Naive thymus-derived CD8-positive, alpha-beta T cell (primary cell): ENCODE measurements around the gene CCDC174. TPM values are rescaled to one million over a fixed set of nuclear protein-coding genes. Genes with fewer than 3 reads are reported as not detected.
"Not testable (repeated sequence)": the region's sequence is repeated elsewhere in the genome, so short reads cannot be mapped to it uniquely, and the experiment has no call there.

ENCODE experiments used
- ATAC-seq, 2 donors: fragments of 150-1000 bp; cut with Tn5 transposase in 1 of 2; sonication (Bioruptor Pico), chemical (Tn5 transposase) in 1 of 2; 1 replicate in 1 of 2; 2 replicates in 1 of 2; pipeline ENCODE4 v1.10.0; 2021; ENCODE audit warnings: mild to moderate bottlenecking in 2 of 2, moderate library complexity in 2 of 2
- POLR2A ChIA-PET: fragments of 350-600 bp; sonication (Branson Sonifier 250); formaldehyde crosslinking; loops from one replicate; lab custom pipeline; 2021; ENCODE audit warnings: antibody characterized with exemption; lab: Charles Lee
- DNase-seq, 10 donors: peaks; one replicate each; pipeline versions ENCODE4 v3.0.0 to v3.0.0-alpha.2; 2020 to 2022
- H3K27ac Mint-ChIP-seq, 10 donors: one replicate each; pipeline ENCODE4 v1.8.0; 2020 to 2022; ENCODE audit warnings: mild to moderate bottlenecking in 10 of 10, mixed read lengths in 10 of 10, moderate library complexity in 4 of 10, inconsistent platforms in 1 of 10
- H3K27me3 Mint-ChIP-seq, 5 donors: one replicate each; pipeline ENCODE4 v1.8.0; 2021 to 2022; ENCODE audit warnings: mixed read lengths in 5 of 5
- H3K36me3 Mint-ChIP-seq, 3 donors: one replicate each; pipeline ENCODE4 v1.8.0; 2020 to 2022; ENCODE audit warnings: mixed read lengths in 3 of 3, mild to moderate bottlenecking in 2 of 3, inconsistent platforms in 1 of 3
- H3K4me1 Mint-ChIP-seq, 4 donors: one replicate each; pipeline ENCODE4 v1.8.0; 2021 to 2022; ENCODE audit warnings: mixed read lengths in 4 of 4
- H3K4me3 Mint-ChIP-seq, 10 donors: one replicate each; pipeline ENCODE4 v1.8.0; 2020 to 2022; ENCODE audit warnings: mild to moderate bottlenecking in 10 of 10, mixed read lengths in 10 of 10, moderate library complexity in 6 of 10, inconsistent platforms in 1 of 10
- H3K9me3 Mint-ChIP-seq, 9 donors: one replicate each; pipeline ENCODE4 v1.8.0; 2020 to 2022; ENCODE audit warnings: mixed read lengths in 9 of 9, mild to moderate bottlenecking in 3 of 9, inconsistent platforms in 1 of 9, moderate library complexity in 1 of 9
- polyA plus RNA-seq, 3 donors: library from polyadenylated mRNA; unstranded; fragments of 300-500 nt; fragmentation: Illumina TruSeq; gene quantifications; one replicate each; pipeline ENCODE4 v1.2.3, GENCODE V29; 2021
- total RNA-seq, 8 experiments: library from RNA in 2 of 8; stranded (reverse) in 2 of 8; gene quantifications; one replicate each; pipeline ENCODE4 v1.2.3 and lab custom pipeline; 2021 to 2026

CCDC174 gene
- total and polyA plus RNA-seq, 5 experiments from 2014 or later = 16.6 to 47.1 (median 26.2) TPM

DNA sequence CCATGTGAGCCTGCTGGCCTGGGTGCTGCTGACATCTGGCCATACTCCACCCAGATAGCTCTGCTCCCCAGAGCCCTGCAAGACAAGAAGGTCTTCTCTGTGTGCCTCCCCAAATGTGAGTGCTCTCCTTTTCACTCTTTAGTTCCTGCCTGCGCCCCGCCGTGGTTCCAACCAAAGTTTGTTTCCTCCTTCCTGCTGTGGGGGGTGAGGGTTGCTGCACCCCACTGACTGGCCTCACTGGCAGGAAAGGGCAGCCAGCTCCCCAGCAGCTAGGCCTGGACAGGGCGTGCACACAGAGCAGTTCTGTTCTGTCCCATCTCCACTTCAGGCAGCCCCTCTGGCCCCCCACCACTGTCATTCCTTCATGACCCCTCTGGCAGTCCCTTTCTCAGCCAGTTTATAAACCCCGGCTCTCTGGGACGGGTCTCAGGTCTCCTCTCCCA lies 5.4 kb upstream of the CCDC174 start:
- peaks cover 11 to 27% (median 23%) of the 10 kb centered on the region in 4 donors for H3K4me1 Mint-ChIP-seq
- H3K27ac Mint-ChIP-seq = peak overlapping the region in 1 of 10 donors; percentile 75
- ATAC-seq = no peak
- DNase-seq = no peak
- POLR2A ChIA-PET = no interaction called here
- H3K36me3 Mint-ChIP-seq = no peaks in the 10 kb centered on the region
- peaks cover 0 to 6% (median 0%) of the 10 kb centered on the region in 5 donors for H3K27me3 Mint-ChIP-seq
- H3K9me3 Mint-ChIP-seq = peaks cover 0 to 3% (median 0%) of the 10 kb centered on the region in 9 donors
- H3K4me3 Mint-ChIP-seq = no peak overlapping the region

DNA sequence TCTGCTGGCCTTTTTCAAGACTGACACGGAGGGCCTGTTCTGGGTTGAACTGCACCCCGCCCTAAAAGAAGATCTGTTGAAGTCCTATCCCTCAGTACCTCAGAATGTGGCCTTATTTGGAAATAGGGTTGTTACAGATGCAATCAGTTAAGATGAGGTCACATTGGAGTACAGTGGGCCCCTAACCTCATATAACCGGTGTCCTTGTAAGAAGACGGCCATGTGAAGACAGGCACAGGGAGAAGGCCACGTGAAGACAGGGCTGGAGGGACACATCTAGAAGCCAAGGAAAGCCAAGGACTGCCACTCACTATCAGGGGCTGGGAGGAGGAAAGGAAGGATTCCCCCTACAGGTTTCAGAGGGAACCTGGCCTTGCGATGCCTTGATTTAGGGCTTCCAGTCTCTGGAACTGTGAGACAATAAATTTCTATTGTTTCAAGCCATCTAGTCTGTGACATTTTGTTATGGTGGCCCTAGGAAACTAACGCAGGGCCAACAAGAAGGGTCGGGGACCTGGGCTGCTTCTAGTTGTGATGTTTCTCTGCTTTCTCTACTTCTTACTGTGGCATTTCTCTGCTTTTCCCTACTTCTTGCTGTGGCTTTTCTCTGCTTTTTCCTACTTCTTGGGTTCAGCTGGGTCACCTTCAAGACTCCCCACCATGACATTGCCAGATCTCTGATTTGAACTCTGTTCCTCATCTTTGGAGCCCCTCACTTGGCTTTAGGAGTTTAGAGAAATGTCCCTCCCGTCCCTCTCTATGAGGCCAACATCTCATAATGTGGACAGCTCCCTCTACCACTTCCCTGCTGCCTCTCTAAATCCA lies 4.8 kb upstream of the CCDC174 start:
- Mint-ChIP-seq H3K4me1 (peaks cover 11 to 30% (median 27%) of the 10 kb centered on the region in 4 donors), H3K27ac (peak overlapping the region in 1 of 10 donors; percentile 19), H3K4me3 (no peak overlapping the region), H3K36me3 (no peaks in the 10 kb centered on the region), H3K9me3 (peaks cover 0 to 3% (median 0%) of the 10 kb centered on the region in 9 donors), H3K27me3 (peaks cover 0 to 6% (median 0%) of the 10 kb centered on the region in 5 donors)
- DNase-seq (no peak), ATAC-seq (no peak)
- POLR2A ChIA-PET = no interaction called here

DNA sequence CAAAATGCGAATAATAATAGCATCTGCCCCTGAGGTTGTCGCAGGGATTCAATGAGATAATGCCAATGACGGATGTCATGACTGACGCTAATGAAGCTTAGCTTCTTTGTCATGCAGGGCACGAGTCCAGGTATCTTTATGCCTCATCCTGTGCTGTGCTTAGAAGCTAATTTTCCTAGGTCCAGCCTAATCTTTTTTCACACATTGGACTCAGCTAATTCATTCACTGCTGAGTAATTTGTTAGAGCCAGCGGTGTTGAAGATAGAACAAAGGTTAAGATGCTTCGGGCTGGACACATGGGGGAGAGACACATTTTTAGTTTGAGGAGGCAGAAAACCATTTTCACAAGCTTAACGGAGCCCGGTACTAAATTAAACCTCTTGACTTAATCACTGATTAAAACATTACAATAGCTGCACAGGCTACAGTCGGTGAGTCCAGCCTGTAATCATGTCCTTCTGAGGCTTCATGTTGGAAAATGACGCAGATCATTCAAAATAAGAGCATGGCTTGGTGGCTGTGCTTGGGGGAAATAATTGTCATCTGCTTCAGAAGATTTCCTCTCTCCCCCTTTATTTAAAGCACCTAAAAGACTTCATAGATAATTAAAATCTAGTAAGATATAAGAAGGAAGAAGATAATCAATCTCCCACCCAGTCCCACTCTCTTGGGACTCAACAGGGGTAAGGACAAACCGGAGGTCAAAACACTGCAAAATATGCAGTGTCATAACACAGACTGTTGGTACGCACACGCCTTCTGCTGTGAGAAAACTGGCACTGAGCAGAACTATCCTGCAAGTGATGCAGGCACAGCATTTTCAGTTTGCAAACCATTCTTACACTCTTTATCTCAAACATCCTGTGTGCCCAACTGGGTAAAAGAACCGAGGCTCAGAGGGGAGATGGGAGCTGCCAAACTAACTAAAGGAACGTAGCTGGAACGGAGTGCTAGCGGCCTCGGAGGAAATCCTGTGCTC lies 3.3 kb upstream of the CCDC174 start:
- POLR2A ChIA-PET = interaction anchor here (0.6 to 1.6 kb wide), 2 partner anchors 25 to 273 kb away, joined by 3 to 4 read pairs; no protein-coding TSS in a partner anchor
- Mint-ChIP-seq H3K4me3 (peak overlapping the region in 2 of 10 donors; percentile 32 to 38), H3K27ac (peak overlapping the region in 4 of 10 donors; percentile 9 to 74 (median 17)), H3K4me1 (peaks cover 11 to 43% (median 39%) of the 10 kb centered on the region in 4 donors), H3K27me3 (peaks cover 0 to under 1% (median 0%) of the 10 kb centered on the region in 5 donors), H3K9me3 (peaks cover 0 to 3% (median 0%) of the 10 kb centered on the region in 9 donors), H3K36me3 (no peaks in the 10 kb centered on the region)
- DNase-seq (no peak), ATAC-seq (no peak)

DNA sequence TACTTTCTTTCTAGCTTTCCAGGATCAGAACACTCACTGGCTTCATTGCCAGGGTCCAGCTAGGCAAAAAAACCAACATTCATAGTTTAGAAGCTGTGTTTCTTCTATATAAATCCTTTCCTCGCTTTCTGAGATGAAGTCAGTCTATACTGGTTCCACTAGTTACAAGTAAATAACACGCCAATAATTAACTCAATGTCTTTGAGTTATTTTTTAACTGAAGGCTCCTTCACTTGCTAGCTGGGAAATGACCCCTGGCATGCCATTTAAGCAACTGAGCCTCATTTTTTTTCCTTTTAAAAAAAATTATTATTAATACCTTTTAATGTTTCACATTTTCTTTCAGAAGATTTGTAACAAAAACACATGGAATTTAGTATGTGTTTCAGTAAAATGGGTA lies 2.1 kb upstream of the CCDC174 start:
- ATAC-seq (no peak), DNase-seq (no peak)
- H3K4me1 Mint-ChIP-seq = peaks cover 16 to 54% (median 48%) of the 10 kb centered on the region in 4 donors
- no peaks in the 10 kb centered on the region for H3K27me3 Mint-ChIP-seq
- H3K27ac Mint-ChIP-seq = peak overlapping the region in 2 of 10 donors; percentile 34 to 37
- H3K9me3 Mint-ChIP-seq = peaks cover 0 to 3% (median 0%) of the 10 kb centered on the region in 9 donors
- H3K4me3 Mint-ChIP-seq = peak overlapping the region in 2 of 10 donors; percentile 59 to 97
- POLR2A ChIA-PET = interaction anchor here (1.6 kb wide), 1 partner anchor 272 kb away, joined by 3 read pairs; no protein-coding TSS in a partner anchor
- peaks cover 0 to 4% (median 0%) of the 10 kb centered on the region in 3 donors for H3K36me3 Mint-ChIP-seq

DNA sequence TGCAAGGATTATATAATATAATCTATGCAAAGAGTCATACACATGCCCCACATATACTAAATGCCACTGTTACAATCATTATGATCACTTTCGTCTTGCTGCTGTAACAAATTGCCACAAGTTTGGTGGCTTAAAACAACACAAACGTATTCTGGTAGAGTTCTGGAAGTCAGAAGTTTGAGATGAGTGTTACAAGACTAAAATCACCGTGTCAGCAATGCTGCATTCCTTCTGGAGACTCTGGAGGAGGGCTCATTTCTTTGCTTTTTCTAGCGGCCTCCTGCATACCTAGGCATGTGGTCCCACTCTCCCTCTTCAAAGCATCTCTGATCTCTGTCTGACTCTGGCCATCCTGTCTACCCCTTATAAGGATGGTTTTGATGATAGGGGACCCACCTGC lies 1.4 kb upstream of the CCDC174 start:
- POLR2A ChIA-PET = interaction anchor here (1.5 to 2.6 kb wide), 5 partner anchors 233 to 1986 kb away, joined by 4 to 16 read pairs (median 8); partner anchors contain the start of genes CHCHD4, RAF1, RPL32 and SLC6A6
- Mint-ChIP-seq H3K27ac (peak overlapping the region; percentile 95 to 100 (median 98)), H3K27me3 (no peaks in the 10 kb centered on the region), H3K36me3 (peaks cover 0 to 11% (median 3%) of the 10 kb centered on the region in 3 donors), H3K4me3 (peak overlapping the region; percentile 87 to 100 (median 94)), H3K4me1 (peaks cover 15 to 55% (median 50%) of the 10 kb centered on the region in 4 donors), H3K9me3 (peaks cover 0 to 3% (median 0%) of the 10 kb centered on the region in 9 donors)
- ATAC-seq (no peak), DNase-seq (no peak)

DNA sequence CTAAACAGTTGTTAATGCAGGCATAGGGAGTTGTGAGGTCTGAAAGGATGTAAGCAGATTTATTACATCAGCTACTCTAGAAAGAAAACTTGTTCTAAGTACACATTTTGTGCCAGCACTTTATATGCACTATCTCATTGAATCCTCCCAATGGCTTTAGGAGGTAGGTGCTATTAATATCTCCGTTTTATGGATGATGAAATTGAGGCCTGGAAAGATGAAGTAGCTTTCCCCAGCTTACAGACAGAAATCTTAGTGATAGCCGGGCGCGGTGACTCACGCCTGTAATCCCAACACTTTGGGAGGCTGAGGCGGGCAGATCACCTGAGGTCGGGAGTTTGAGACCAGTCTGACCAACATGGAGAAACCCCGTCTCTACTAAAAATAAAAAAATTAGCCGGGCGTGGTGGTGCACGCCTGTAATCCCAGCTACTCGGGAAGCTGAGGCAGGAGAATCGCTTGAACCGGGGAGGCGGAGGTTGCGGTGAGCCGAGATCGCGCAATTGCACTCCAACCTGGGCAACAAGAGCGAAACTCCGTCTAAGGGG lies 872 bp downstream of the CCDC174 start:
- H3K4me3 Mint-ChIP-seq = peak overlapping the region; percentile 87 to 100 (median 94)
- peaks cover 21 to 66% (median 63%) of the 10 kb centered on the region in 4 donors for H3K4me1 Mint-ChIP-seq
- H3K36me3 Mint-ChIP-seq = peaks cover 4 to 34% (median 9%) of the 10 kb centered on the region in 3 donors
- POLR2A ChIA-PET = interaction anchor here (0.9 to 3.5 kb wide), 16 partner anchors 8 to 1173 kb away, joined by 3 to 31 read pairs (median 7); partner anchors contain the start of genes CAPN7, CHCHD4, HDAC11 and LSM3
- DNase-seq, ATAC-seq, H3K27me3 Mint-ChIP-seq, H3K9me3 Mint-ChIP-seq: not testable (repeated sequence)
- peak overlapping the region; percentile 95 to 100 (median 98) for H3K27ac Mint-ChIP-seq

DNA sequence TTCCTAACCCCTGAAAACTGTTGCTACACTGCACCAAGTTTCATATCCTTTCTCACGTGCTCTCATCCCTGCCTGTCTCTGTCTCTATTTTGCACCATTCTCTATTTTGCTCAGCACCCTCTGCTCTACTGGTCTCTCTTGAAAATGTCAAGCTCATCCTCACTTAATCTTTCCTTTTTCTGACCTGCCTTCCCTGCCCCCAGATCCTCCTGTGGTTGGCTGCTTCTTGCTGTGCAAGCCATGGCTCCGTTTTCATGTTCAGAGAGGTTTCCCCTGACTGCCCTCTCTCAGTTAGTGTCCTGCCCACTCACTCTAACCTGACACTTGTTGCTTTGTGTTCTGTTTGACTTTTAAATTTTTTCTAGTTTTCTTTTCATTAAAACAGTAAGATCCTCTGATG lies 6.0 kb downstream of the CCDC174 start:
- H3K27me3 Mint-ChIP-seq = no peaks in the 10 kb centered on the region
- peak overlapping the region in 8 of 10 donors; percentile 17 to 60 (median 42) for H3K27ac Mint-ChIP-seq
- peak overlapping the region in 1 of 10 donors; percentile 13 for H3K4me3 Mint-ChIP-seq
- H3K36me3 Mint-ChIP-seq = peaks cover 7 to 83% (median 16%) of the 10 kb centered on the region in 3 donors
- H3K9me3 Mint-ChIP-seq = no peaks in the 10 kb centered on the region
- H3K4me1 Mint-ChIP-seq = peaks cover 18 to 46% (median 37%) of the 10 kb centered on the region in 4 donors
- POLR2A ChIA-PET = no interaction called here
- DNase-seq = no peak
- no peak for ATAC-seq

DNA sequence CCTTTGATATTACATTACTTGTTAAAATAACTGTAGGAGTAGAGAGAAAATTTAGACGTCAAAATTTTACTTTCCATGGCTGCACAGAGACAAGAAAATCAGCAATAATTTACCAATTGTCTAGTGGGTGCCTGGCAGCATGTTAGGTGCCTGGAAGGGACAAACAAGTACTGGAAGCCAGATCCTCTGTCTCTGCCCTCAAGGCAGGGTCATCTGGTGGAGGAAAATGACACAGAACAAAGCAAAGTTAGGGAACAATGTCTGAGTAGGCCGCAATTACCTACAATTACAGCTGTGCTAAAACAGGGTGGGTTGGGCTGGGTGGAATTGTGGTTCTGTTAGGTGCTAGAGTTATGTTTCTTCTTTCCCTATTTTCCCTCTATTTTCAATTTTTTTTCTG lies 7.4 kb downstream of the CCDC174 start:
- H3K27me3 Mint-ChIP-seq = no peaks in the 10 kb centered on the region
- POLR2A ChIA-PET = no interaction called here
- no peak overlapping the region for H3K4me3 Mint-ChIP-seq
- H3K9me3 Mint-ChIP-seq = no peaks in the 10 kb centered on the region
- ATAC-seq (no peak), DNase-seq (no peak)
- H3K4me1 Mint-ChIP-seq = peaks cover 17 to 32% (median 24%) of the 10 kb centered on the region in 4 donors
- peak overlapping the region in 4 of 10 donors; percentile 21 to 68 (median 51) for H3K27ac Mint-ChIP-seq
- peaks cover 7 to 95% (median 20%) of the 10 kb centered on the region in 3 donors for H3K36me3 Mint-ChIP-seq

DNA sequence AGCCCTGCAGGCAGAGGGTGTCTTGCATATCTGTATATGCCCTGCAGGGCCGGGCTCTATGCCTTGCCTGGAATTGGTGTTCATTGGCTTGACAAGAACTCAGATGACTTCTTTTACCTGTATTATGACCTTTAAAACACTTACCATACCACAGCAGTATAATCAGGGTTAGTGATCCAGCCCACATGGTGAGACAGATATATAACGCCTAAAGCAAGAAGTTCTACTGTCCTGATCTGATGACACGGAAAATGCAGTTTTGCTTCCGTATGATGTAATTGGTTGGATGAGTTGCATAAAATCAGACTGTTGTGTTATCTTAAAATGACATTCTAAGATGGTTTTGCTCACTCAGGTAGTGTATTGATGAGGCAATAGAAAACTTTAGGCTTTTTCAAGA lies 9.4 kb downstream of the CCDC174 start:
- Mint-ChIP-seq H3K36me3 (peaks cover 7 to 98% (median 19%) of the 10 kb centered on the region in 3 donors), H3K27ac (peak overlapping the region in 1 of 10 donors; percentile 51), H3K27me3 (no peaks in the 10 kb centered on the region), H3K4me1 (peaks cover 10 to 21% (median 15%) of the 10 kb centered on the region in 4 donors), H3K4me3 (no peak overlapping the region), H3K9me3 (no peaks in the 10 kb centered on the region)
- ATAC-seq = no peak
- no peak for DNase-seq
- POLR2A ChIA-PET = interaction anchor here (2.1 kb wide), 1 partner anchor 10 kb away, joined by 7 read pairs; the partner anchor contains the start of gene CCDC174

DNA sequence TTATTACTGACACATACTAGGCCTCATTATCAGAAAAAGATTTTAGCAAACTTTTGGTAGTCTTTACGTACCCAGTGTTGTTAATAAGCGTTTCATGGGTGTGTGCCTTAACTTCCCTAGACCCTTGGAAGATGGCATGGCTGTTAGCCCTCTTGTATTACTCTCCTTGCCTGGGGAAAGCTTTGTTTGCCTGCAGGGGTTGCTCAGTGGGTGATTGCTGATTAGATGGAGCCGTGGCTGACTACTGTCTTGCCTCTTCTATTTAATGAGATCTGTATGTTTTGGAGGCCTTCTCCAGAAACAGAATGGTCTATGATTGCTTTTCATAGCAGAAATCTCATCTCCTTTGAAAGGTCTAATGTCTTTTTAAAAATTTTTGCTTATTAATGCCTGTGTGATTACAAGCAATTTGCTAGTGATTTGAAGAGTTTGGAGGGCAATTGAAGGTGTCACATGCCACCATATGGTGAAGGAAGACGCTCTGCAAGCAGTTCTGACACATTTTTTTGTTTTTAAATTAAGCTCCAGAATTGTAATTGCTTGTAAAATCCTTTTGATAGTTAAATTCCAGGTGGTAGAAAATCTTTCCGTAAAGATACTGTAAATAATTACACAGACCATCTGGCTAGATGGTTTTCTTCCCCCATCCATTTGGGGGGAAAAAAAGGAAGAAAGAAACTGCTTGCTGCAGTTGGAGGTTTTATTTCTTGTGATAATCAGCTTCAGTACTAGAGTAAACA lies 12.0 kb downstream of the CCDC174 start:
- H3K9me3 Mint-ChIP-seq = no peaks in the 10 kb centered on the region
- peak overlapping the region in 4 of 10 donors; percentile 41 to 77 (median 49) for H3K27ac Mint-ChIP-seq
- no peak overlapping the region for H3K4me3 Mint-ChIP-seq
- POLR2A ChIA-PET = no interaction called here
- H3K27me3 Mint-ChIP-seq = no peaks in the 10 kb centered on the region
- H3K4me1 Mint-ChIP-seq = peaks cover under 1 to 5% (median 4%) of the 10 kb centered on the region in 4 donors
- no peak for ATAC-seq
- peaks cover 0 to 96% (median 28%) of the 10 kb centered on the region in 3 donors for H3K36me3 Mint-ChIP-seq
- no peak for DNase-seq

DNA sequence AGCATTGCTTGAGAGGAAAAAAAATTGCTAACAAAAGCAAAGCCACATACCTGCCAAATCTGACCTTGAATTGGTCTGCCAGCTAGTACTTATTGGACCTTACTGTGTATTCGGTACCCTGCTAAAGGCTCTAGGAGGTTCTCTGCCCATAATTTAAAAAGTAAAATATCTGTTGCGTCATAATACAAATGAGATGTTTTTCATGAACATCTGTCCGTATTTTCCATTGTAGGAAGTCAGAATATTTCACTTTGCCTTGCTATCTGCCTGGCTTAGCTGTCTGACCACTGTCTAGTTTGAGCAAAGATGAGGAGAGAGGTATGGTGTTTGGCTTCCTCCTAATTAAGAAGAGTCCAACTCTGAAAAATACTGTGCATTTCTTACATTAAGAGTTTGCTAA lies 12.6 kb downstream of the CCDC174 start:
- H3K4me1 Mint-ChIP-seq = peaks cover 0 to 5% (median 4%) of the 10 kb centered on the region in 4 donors
- DNase-seq (no peak), ATAC-seq (no peak)
- H3K9me3 Mint-ChIP-seq = no peaks in the 10 kb centered on the region
- H3K36me3 Mint-ChIP-seq = peaks cover 0 to 96% (median 25%) of the 10 kb centered on the region in 3 donors
- POLR2A ChIA-PET = no interaction called here
- H3K4me3 Mint-ChIP-seq = no peak overlapping the region
- no peaks in the 10 kb centered on the region for H3K27me3 Mint-ChIP-seq
- peak overlapping the region in 1 of 10 donors; percentile 22 for H3K27ac Mint-ChIP-seq
